Breast epithelium (tissue), 4 donors: ENCODE data around the gene GAGE10. TPM values are rescaled to one million over a fixed set of nuclear protein-coding genes. Genes with fewer than 3 reads are reported as not detected.
A peak's percentile ranks its signal among the peaks of the same experiment; 100 is the strongest.

Experiments
- DNase-seq, 2 donors: peaks; one replicate each; pipeline ENCODE4 v3.0.0-alpha.2; 2019; ENCODE audit warnings: low spot score in 2 of 2
- H3K27ac ChIP-seq, 2 donors: fragments of 200-600 bp; sonication (generic) in 1 of 2; one replicate each; pipeline ENCODE4 v1.5.1; 2016 to 2019; ENCODE audit warnings: mild to moderate bottlenecking in 1 of 2
- H3K27me3 ChIP-seq, 2 donors: fragments of 200-600 bp; sonication (generic) in 1 of 2; one replicate each; pipeline versions ENCODE4 v1.5.1 to v1.6.0; 2017 to 2019; ENCODE audit warnings: control low read depth in 1 of 2, mild to moderate bottlenecking in 1 of 2
- H3K36me3 ChIP-seq: fragments of 200-600 bp; one replicate; pipeline ENCODE4 v1.5.1; 2019
- H3K4me1 ChIP-seq, 2 donors: fragments of 200-600 bp; sonication (generic); one replicate each; pipeline ENCODE4 v1.5.1; 2016 to 2019; ENCODE audit warnings: control low read depth in 1 of 2
- H3K4me3 ChIP-seq, 3 donors: fragments of 200-600 bp; sonication (generic); 1 replicate in 2 of 3; 2 replicates in 1 of 3; pipeline ENCODE4 v1.5.1; 2016 to 2019; ENCODE audit warnings: mild to moderate bottlenecking in 3 of 3, moderate library complexity in 2 of 3
- H3K9me3 ChIP-seq, 2 donors: fragments of 200-600 bp; sonication (generic) in 1 of 2; one replicate each; pipeline ENCODE4 v1.5.1; 2016 to 2019; ENCODE audit warnings: control low read depth in 1 of 2
- POLR2A ChIP-seq: fragments of 450-650 bp; IDR thresholded peaks from one replicate; pipeline ENCODE4 v1.6.1; 2016; ENCODE audit warnings: antibody characterized with exemption, mild to moderate bottlenecking, moderate library complexity
- POLR2AphosphoS5 ChIP-seq, 3 donors: sonication (generic); formaldehyde crosslinking; IDR thresholded peaks; one replicate each; pipeline ENCODE4 v1.6.1; 2017; ENCODE audit warnings: antibody characterized with exemption in 3 of 3
- intact Hi-C: fragments of 100-400 bp; cut with DNase I; formaldehyde crosslinking; loops from one replicate; pipeline ENCODE4 v1.15.1; 2023; ENCODE audit warnings: low total_unique reads
- total RNA-seq, 3 donors: library from RNA; depleted of rRNA; stranded (reverse); fragments of >200 nt; gene quantifications; one replicate each; pipeline ENCODE4 v1.1.0, GENCODE V29; 2016
- TF ChIP-seq, protein P1 (sequence below), 3 donors: fragments of 450-650 bp; IDR thresholded peaks; one replicate each; pipeline ENCODE4 v1.5.1; 2016 to 2017; ENCODE audit warnings: antibody characterized with exemption in 3 of 3, mild to moderate bottlenecking in 3 of 3, moderate library complexity in 3 of 3

Gene GAGE10
- total RNA-seq, 3 donors from 2014 or later: not detected

- Histone ChIP-seq H3K36me3 (no peaks in the 10 kb centered on the region), H3K27ac (no peak overlapping the region), H3K4me1 (no peaks in the 10 kb centered on the region), H3K9me3 (no peaks in the 10 kb centered on the region), H3K4me3 (no peak overlapping the region), H3K27me3 (peaks cover 0 to 6% of the 10 kb centered on the region in 2 donors)
- intact Hi-C loops: no loop called here
- no peak for TF ChIP-seq POLR2AphosphoS5 (IDR thresholded peaks at IDR 0.05)
- TF ChIP-seq POLR2A: no peak
- TF ChIP-seq, protein P1, sequence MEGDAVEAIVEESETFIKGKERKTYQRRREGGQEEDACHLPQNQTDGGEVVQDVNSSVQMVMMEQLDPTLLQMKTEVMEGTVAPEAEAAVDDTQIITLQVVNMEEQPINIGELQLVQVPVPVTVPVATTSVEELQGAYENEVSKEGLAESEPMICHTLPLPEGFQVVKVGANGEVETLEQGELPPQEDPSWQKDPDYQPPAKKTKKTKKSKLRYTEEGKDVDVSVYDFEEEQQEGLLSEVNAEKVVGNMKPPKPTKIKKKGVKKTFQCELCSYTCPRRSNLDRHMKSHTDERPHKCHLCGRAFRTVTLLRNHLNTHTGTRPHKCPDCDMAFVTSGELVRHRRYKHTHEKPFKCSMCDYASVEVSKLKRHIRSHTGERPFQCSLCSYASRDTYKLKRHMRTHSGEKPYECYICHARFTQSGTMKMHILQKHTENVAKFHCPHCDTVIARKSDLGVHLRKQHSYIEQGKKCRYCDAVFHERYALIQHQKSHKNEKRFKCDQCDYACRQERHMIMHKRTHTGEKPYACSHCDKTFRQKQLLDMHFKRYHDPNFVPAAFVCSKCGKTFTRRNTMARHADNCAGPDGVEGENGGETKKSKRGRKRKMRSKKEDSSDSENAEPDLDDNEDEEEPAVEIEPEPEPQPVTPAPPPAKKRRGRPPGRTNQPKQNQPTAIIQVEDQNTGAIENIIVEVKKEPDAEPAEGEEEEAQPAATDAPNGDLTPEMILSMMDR (IDR thresholded peaks at IDR 0.05): no peak
- DNase-seq: no peak
These were observed 36.7 kb upstream of the GAGE10 start for GRCh38 chrX:49266523-49267445.

- no peaks in the 10 kb centered on the region for H3K4me1 ChIP-seq
- TF ChIP-seq POLR2A: no peak
- TF ChIP-seq, protein P1 (IDR thresholded peaks at IDR 0.05): no peak
- no peak for TF ChIP-seq POLR2AphosphoS5 (IDR thresholded peaks at IDR 0.05)
- H3K27ac ChIP-seq: peak overlapping the region; percentile 92 to 97
- intact Hi-C loops: no loop called here
- DNase-seq: no peak
- H3K36me3 ChIP-seq: no peaks in the 10 kb centered on the region
- peak overlapping the region; percentile 61 to 84 (median 71) for H3K4me3 ChIP-seq
- no peaks in the 10 kb centered on the region for H3K9me3 ChIP-seq
- peaks cover 0 to 11% of the 10 kb centered on the region in 2 donors for H3K27me3 ChIP-seq
These were observed 34.8 kb upstream of the GAGE10 start for GRCh38 chrX:49268702-49269009.

DNA sequence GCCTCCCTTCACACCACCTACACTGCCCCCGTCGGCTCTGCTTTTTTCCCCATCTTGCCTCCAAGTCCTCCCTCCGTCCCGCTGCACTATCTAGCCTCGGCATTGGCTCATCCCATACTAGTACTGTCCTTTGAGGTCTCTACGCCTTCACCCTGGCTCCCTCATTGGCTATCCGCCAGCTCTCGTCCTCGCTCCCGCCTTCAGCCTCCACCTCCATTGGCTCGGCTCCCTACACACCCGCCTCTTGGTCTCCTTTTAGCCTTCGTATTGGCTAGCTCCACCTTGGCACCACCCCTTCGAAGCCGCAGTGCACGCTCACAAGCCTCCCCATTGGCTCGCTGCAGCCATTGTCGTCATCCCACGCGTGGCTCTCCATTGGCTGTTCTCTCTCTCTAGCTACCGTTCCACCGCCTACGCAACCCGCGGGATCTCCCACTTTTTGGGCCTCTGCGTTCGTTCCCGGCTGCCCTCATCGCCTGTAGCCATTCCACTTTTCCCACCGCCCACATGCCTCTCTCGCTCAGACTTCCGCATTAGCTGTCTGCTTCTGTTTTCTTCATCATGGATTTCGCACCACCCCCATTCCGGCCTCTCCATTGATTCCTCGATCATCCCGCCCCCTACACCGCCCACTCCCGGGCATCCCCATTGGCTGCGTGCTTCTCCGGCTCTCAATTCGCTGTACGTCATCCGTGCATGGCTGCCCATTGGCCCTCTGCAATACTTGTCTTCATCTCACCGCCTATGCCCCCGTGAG, 34.3 kb upstream of the GAGE10 start:
- TF ChIP-seq, protein P1 (IDR thresholded peaks at IDR 0.05): no peak
- peak; percentile 47 to 54 (median 54) for TF ChIP-seq POLR2AphosphoS5 (IDR thresholded peaks at IDR 0.05)
- Histone ChIP-seq H3K27ac (peak overlapping the region; percentile 92 to 97), H3K27me3 (peaks cover 0 to 15% of the 10 kb centered on the region in 2 donors), H3K36me3 (no peaks in the 10 kb centered on the region), H3K4me3 (peak overlapping the region; percentile 61 to 84 (median 71)), H3K9me3 (no peaks in the 10 kb centered on the region), H3K4me1 (no peaks in the 10 kb centered on the region)
- intact Hi-C loops: no loop called here
- peak; percentile 97 to 98 for DNase-seq

DNA sequence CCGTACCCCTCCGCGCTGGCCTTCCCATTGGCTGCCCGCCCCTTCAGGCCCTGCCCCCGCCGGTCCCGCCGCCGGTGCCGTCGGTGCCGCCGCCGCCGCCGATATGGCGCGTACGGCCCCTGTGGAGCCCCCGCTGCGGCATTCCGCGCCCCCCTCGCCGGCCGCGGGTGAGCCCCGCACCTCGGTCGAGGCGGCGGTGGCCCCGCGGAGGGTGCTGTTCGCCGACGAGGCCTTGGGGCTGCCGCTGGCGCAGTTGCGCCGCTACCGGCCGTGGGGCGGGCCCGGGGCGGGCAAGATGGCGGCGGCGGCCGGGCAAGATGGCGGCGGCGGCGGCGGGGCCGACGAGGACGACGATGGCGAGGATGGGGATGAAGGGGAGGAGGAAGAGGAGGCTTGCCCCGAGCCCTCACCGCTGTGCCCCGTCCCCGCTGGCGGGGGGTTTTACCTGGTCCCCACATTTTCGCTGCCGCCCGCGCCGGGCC, 33.6 kb upstream of the GAGE10 start, which contains the start of gene PPP1R3F:
PPP1R3F (plus strand) TSS at position 27 of the 482 bp plus-strand sequence; CDS start at position 104, 77 bp downstream.
- Histone ChIP-seq H3K27ac (peak within 1 kb of the TSS; percentile 92 to 97), H3K9me3 (no peaks in the 10 kb centered on the region), H3K4me3 (peak within 1 kb of the TSS; percentile 61 to 84 (median 71)), H3K27me3 (peaks cover 0 to 19% of the 10 kb centered on the region in 2 donors), H3K36me3 (no peaks in the 10 kb centered on the region), H3K4me1 (no peaks in the 10 kb centered on the region)
- DNase-seq: no peak
- intact Hi-C loops: loop anchor here (2.0 kb wide), 1 partner anchor 79 kb away; no protein-coding TSS in a partner anchor
- TF ChIP-seq POLR2AphosphoS5 (IDR thresholded peaks at IDR 0.05) (peak in 1 of 3 donors; percentile 53), POLR2A (no peak)

DNA sequence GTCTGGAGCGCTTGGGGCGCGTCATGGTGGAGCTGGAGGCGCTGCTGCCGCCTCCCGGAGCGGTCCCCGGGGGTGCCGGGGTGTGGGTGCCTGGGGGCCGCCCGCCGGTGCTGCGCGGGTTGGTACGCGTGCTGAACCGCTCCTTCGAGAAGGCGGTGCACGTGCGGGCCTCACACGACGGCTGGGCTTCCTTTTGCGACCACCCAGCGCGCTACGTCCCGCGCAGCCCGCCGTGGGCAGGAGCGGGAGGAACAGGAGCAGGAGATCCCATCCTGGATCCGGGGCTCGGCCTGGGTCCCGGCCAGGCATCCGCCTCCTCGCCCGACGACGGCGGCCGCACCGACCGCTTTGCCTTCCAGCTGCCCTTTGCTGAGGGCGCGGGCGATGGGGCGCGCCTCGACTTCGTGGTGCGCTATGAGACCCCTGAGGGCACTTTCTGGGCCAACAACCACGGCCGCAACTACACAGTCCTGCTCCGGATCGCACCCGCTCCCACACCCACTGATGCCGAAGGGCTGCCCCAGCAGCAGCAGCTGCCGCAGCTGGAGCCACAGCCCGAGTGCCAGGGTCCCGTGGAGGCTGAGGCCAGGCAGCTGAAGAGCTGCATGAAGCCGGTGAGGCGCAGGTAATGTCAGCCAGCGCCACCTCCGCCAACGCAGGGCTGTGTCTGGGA, 33.1 kb upstream of the GAGE10 start:
- peak overlapping the region; percentile 61 to 84 (median 71) for H3K4me3 ChIP-seq
- no peak for DNase-seq
- no peaks in the 10 kb centered on the region for H3K36me3 ChIP-seq
- TF ChIP-seq POLR2AphosphoS5 (IDR thresholded peaks at IDR 0.05) (no peak), POLR2A (no peak)
- TF ChIP-seq, protein P1 (IDR thresholded peaks at IDR 0.05): no peak
- peaks cover 0 to 25% of the 10 kb centered on the region in 2 donors for H3K27me3 ChIP-seq
- H3K9me3 ChIP-seq: no peaks in the 10 kb centered on the region
- intact Hi-C loops: loop anchor here (2.0 kb wide), 1 partner anchor 80 kb away; no protein-coding TSS in a partner anchor
- peak overlapping the region; percentile 92 to 97 for H3K27ac ChIP-seq
- no peaks in the 10 kb centered on the region for H3K4me1 ChIP-seq
